Ammon's horn (tissue), 1 donor: ENCODE data around the gene KDF1.

ENCODE experiments used
- DNase-seq: peaks from one replicate; pipeline ENCODE4 v3.0.0-alpha.2; 2016; ENCODE audit warnings: low spot score

KDF1 gene

GRCh38 chr1:26913754-26914619 is 46.3 kb downstream of the KDF1 start, which contains the start of gene NR0B2:
TSS of gene NR0B2 (minus strand) at chr1:26913975. CDS start at chr1:26913940, 35 bp downstream.
- no peak for DNase-seq

DNA sequence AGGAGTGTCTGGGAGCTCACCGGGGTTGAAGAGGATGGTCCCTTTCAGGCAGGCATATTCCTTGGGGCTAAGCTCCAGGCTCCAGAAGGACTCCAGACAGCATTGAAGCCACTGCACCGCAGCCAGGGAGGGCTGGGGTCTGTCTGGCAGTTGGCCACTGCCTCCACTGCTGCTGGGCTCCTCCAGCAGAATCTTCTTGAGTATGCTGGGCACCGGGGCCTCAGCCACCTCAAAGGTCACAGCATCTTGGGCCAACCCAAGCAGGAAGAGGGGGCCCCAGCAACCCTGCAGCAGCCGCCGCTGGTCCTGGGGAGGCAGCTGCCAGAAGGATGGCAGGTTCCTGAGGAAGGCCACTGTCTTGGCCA is 46.9 kb downstream of the KDF1 start:
- DNase-seq: no peak

- DNase-seq: no peak
These were observed 48.1 kb downstream of the KDF1 start for GRCh38 chr1:26912147-26912490.

DNA sequence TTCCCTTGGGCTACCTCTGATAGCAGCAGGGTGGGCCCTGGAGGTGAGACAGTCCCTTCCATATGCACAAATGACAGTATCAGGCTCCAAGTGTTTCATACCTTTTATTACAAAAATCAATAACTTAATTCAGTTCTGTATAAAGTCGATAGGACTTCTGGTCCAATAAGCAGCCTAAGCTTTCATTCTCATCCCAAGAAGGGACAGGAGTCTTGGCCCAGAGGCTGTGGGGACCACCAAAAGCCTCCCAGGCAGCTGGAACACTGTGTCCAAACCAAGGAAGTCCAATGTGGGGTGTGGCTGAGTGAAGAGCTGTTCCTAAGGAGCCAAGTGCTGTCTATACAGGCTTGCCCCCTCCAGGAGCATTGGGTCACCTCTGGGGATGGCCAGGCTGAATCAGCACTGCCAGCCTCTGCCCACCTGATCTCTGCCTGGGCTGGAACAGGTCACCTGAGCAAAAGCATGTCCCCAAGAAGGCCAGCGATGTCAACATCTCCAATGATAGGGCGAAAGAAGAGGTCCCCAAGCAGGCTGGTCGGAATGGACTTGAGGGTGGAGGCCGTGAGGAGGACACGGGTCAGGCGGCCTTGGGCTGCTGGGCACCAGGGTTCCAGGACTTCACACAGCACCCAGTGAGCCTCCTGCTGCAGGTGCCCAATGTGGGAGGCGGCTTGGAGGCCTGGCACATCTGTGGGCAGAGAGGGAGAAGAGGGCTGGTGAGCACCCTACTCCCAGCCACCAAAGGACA is 48.7 kb downstream of the KDF1 start:
- no peak for DNase-seq

GRCh38 chr1:26910343-26911160 is 49.7 kb downstream of the KDF1 start:
- DNase-seq: no peak

GRCh38 chr1:26909951-26910342 is 50.3 kb downstream of the KDF1 start:
- DNase-seq: no peak

DNA sequence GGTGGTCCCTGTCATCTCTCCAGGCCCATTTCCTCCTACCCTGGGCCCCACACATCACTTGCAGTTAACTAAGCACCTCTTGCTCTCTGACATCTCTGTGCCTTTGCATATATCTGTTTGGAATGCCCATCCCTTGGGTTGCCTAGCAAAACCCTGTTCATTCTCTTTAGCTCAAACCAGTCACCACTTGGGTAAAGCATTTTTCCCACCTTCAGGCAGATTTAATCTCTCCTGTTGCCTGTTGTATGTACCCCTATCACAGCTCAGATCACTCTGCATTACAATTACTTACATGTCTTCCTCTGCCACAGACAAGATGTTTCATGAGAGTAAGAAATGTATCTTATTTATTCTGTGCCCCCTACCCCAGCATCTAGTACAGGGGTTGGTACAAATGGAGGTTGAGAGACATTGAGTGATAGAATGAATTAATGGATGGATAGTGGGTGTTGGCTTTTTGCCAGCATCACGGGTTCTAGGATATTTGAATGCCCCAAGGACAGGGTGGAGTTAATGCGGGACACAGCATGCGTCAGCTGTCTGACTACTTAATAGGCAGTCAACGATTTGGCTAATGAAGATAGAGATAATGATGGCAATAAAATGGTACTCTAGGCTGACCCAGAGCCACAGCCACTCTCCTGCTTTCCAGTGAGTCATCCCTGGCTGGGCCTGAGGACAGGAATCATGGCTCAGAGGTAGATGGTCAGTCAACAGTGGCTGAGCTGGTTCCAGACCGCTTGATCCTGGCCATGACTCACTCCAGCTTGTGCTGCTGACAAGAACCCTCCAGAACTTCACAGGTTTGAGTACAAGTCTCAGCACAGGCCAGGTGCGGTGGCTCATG is 53.0 kb downstream of the KDF1 start:
- no peak for DNase-seq

GRCh38 chr1:26900815-26901511 is 59.3 kb downstream of the KDF1 start:
- DNase-seq: no peak

DNA sequence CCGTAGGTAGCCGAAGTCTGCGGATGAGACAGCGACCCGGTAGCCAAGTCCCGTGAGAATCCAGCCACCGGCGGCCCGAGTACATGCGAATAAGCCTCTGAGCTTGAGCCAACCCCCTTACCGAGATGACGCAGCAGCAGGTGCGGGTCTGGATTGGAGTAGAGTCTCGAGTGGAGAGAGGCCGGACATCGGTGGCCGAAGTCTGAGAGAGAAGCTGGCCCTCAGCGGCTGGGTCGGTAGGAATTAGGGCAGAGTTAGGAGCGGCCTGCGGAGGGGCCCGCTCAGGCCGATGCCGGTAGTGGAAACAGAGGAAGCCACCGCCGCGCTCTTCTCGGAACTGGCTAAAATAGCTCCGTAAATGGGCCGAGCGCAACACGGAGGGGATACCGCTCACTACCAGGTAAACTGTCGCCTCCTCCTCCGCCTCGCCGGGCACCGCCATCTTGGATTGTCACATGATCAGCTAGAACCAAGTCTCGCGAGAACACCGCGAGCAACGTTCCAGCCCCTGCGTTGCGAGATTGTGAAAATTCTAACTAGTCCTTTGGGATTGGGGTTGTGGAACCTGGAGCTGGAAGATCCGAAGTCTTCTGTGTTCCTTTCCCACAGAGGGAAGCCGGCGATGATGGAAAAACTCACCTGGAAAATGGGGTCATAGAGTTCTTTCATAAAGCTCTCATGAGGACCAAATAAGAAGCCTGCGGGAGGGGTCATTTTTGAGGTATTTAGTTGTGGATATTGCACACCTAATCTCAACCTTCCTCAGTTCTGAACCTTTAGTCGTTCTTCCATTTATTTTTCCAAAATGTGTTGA is 60.1 kb downstream of the KDF1 start, which contains the start of gene GPATCH3:
Gene GPATCH3 (minus strand): TSS at position 467 of the 814 bp plus-strand sequence. CDS start 25 bp downstream, at position 442.
- DNase-seq: peak; percentile 93
